ENCODE data around the gene CDK5RAP3. TPM values are rescaled to one million over a fixed set of nuclear protein-coding genes. Genes with fewer than 3 reads are reported as not detected.
A peak's percentile ranks its signal among the peaks of the same experiment; 100 is the strongest.

Gene CDK5RAP3
- total RNA-seq, 1 experiment from 2014 or later = 213 TPM

DNA sequence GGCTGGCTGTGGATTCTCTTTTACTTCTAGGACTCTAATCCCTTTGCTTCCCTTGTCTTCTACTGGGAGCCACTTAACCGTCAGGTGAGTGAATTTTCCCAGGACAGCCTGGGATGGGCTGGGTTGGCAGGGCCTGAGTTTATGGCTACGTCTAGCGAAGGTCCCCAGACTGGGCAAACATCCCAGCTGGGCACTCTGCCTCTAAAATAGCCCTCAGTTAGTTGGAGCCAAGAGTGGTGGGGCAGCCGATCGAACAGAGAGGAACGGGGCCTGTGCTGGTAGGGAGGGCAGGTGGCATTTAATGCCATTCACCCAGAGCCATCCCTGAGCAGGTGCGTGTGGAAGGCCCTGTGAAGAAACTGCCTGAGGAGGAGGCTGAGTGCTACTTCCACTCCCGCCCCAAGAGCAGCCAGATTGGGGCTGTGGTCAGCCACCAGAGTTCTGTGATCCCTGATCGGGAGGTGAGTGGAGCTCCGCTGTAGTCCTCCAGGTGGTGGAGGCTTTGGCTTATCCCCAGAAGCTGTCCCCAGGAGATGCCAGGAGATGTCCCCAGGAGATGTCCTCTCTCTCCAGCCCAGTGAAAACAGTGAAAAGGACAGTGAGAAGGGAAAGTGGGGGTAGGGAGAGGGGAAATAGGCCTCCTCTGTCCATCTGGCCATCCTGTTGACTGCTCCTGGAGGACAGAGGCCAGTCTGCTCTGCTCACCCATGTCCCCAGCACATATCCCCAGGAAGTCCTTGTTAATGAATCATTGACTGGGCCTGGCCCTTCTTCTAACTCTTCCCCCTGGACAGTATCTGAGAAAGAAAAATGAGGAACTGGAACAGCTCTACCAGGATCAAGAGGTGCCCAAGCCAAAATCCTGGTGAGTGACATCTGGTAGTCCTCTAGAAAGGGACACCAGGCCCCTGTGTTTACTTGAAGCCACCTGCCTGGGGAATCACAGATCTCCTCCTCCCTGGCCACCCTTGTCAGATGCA lies 25.1 kb upstream of the CDK5RAP3 start:
- no peak for DNase-seq
- Histone ChIP-seq H2AFZ (ENCODE audit: low read length) (no peak overlapping the region), H3K4me3 (ENCODE audit: low read length) (no peak overlapping the region), H4K20me1 (ENCODE audit: insufficient read depth, low read depth, low read length) (no peaks in the 10 kb centered on the region), H3K27ac (ENCODE audit: low read length) (no peak overlapping the region), H3K4me2 (ENCODE audit: low read depth, low read length, poor library complexity, severe bottlenecking) (no peak overlapping the region), H3K9me2 (replicated peaks; ENCODE audit: insufficient read depth, low read length) (no peaks in the 10 kb centered on the region), H3K79me2 (ENCODE audit: low read length) (peaks cover 8% of the 10 kb centered on the region), H3K9me3 (ENCODE audit: low read length) (no peaks in the 10 kb centered on the region), H3K36me3 (ENCODE audit: insufficient read depth, low read length) (no peaks in the 10 kb centered on the region; the same call in 1 of the 2 replicates), H3K4me1 (ENCODE audit: low read length) (peaks cover 54% of the 10 kb centered on the region), H3K9ac (ENCODE audit: low read length) (no peak overlapping the region), H3K27me3 (ENCODE audit: low read length) (no peaks in the 10 kb centered on the region)

DNA sequence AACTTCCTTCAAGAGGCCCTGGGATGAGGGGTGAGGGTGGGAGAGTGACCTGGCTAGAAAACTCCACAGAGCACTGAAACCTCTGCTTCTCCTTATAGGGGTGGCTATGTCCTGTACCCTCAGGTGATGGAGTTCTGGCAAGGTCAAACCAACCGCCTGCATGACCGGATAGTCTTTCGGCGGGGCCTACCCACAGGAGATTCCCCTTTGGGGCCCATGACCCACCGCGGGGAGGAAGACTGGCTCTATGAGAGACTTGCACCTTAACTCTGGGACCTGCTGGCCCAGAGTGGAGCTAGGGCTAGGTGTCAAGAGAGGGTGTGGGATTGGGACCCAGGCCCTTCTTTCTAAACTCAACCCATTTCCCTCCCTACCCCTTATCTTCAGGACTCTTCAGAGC lies 24.4 kb upstream of the CDK5RAP3 start:
- no peaks in the 10 kb centered on the region for H3K27me3 ChIP-seq (ENCODE audit: low read length)
- no peak overlapping the region for H3K27ac ChIP-seq (ENCODE audit: low read length)

DNA sequence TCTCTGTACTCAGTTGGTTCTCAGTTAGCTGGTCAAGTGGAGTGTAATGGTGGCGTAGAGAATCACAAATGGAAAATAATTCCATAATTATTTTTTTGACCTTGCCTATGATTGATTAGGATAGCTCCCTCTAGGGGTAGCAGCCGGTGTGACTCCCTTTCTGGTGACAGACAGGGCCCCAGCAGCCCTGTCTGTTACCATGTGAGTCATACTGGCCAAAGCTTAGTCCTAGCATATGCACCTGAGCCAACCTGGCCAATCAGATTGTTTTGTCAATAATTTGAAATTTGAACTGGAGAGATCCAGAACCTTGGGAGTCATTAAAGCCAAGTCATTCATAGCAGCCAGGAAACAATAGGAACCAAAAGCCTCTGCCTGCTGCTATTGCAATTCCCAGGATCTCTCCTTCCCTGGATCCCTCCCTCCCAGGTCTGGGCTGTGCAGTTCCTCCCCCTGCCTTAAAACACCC lies 23.9 kb upstream of the CDK5RAP3 start:
- no peaks in the 10 kb centered on the region for H3K9me2 ChIP-seq (replicated peaks; ENCODE audit: insufficient read depth, low read length)
- H3K4me1 ChIP-seq (ENCODE audit: low read length) = peaks cover 62% of the 10 kb centered on the region
- no peak overlapping the region for H2AFZ ChIP-seq (ENCODE audit: low read length)
- no peak overlapping the region for H3K4me3 ChIP-seq (ENCODE audit: low read length)
- peaks cover 7% of the 10 kb centered on the region for H3K79me2 ChIP-seq (ENCODE audit: low read length)
- H3K36me3 ChIP-seq (ENCODE audit: insufficient read depth, low read length) = no peaks in the 10 kb centered on the region; the same call in 1 of the 2 replicates
- DNase-seq = peak; percentile 92
- no peaks in the 10 kb centered on the region for H3K9me3 ChIP-seq (ENCODE audit: low read length)
- H3K27me3 ChIP-seq (ENCODE audit: low read length) = no peaks in the 10 kb centered on the region
- H4K20me1 ChIP-seq (ENCODE audit: insufficient read depth, low read depth, low read length) = no peaks in the 10 kb centered on the region
- H3K9ac ChIP-seq (ENCODE audit: low read length) = no peak overlapping the region
- H3K4me2 ChIP-seq (ENCODE audit: low read depth, low read length, poor library complexity, severe bottlenecking) = no peak overlapping the region
- H3K27ac ChIP-seq (ENCODE audit: low read length) = no peak overlapping the region

More for the DNA sequence above, 24.4 kb upstream of the CDK5RAP3 start:
- H3K4me1 ChIP-seq (ENCODE audit: low read length) = peaks cover 58% of the 10 kb centered on the region
- H3K9me2 ChIP-seq (replicated peaks; ENCODE audit: insufficient read depth, low read length) = no peaks in the 10 kb centered on the region
- H3K36me3 ChIP-seq (ENCODE audit: insufficient read depth, low read length) = no peaks in the 10 kb centered on the region; the same call in 1 of the 2 replicates
- H3K79me2 ChIP-seq (ENCODE audit: low read length) = peaks cover 8% of the 10 kb centered on the region
- H3K9ac ChIP-seq (ENCODE audit: low read length) = no peak overlapping the region
- H3K4me3 ChIP-seq (ENCODE audit: low read length) = no peak overlapping the region
- no peaks in the 10 kb centered on the region for H3K9me3 ChIP-seq (ENCODE audit: low read length)
- no peak for DNase-seq
- H2AFZ ChIP-seq (ENCODE audit: low read length) = no peak overlapping the region
- H3K4me2 ChIP-seq (ENCODE audit: low read depth, low read length, poor library complexity, severe bottlenecking) = no peak overlapping the region
- H4K20me1 ChIP-seq (ENCODE audit: insufficient read depth, low read depth, low read length) = no peaks in the 10 kb centered on the region

DNA sequence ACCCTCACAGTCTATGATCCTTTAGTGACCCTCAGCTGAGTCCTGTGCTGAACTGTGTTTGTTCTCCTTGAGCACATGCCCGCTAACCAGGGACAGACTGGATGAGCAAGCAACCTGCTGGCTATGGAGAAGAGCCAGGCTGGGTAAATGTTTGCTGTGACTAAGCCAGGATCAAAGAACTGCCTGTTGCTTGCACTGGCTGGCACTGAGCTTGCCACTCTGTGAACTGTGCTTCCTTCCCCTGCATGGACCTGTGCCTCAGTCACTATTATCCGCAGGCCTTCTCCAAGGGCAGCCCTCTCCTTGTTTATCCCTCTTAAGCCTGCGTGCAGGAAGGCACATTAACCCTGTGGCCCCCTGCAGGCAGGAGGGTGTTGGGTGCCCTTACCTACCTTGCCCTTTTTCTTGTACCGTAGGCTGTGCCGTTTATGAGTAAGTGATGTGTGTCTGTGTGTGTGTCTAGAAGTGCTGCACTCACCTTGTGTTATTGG lies 22.2 kb upstream of the CDK5RAP3 start:
- Histone ChIP-seq H3K9ac (ENCODE audit: low read length) (peak overlapping the region; percentile 84), H3K4me1 (ENCODE audit: low read length) (peaks cover 58% of the 10 kb centered on the region)
- no peak for DNase-seq

DNA sequence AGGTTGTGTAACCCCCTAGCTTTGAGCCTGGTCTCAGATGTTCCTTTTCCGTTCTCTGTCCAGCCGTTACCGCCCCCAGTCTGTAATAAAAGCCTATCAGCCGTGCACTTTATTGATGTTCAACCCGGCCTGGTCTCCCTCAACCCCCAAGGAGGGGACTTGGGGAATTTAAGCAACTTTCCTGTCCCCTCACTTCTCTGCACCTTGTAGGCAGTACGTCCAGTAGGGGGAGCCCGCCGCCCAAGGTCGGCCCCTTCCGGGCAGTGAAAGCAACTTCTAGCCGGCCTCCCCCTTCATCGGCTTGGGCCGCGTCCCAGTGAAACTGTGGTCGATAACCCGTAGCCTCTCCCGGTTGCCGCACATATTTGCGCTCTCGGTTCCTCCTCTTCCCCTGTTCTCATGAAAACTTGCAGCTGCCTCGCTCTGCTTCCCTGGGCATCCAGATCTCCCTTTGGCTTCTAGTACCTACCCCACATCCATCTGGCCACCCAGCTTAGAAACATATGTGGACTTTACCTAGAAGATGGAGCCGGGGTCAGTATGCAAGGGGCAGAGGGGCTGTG lies 21.6 kb upstream of the CDK5RAP3 start:
- peak overlapping the region; percentile 84 for H3K9ac ChIP-seq (ENCODE audit: low read length)
- no peaks in the 10 kb centered on the region for H4K20me1 ChIP-seq (ENCODE audit: insufficient read depth, low read depth, low read length)

More for the DNA sequence above, 22.2 kb upstream of the CDK5RAP3 start:
- H3K27me3 ChIP-seq (ENCODE audit: low read length) = no peaks in the 10 kb centered on the region
- H3K4me3 ChIP-seq (ENCODE audit: low read length) = no peak overlapping the region; the same call in 1 of the 2 replicates
- no peak overlapping the region for H2AFZ ChIP-seq (ENCODE audit: low read length)
- H3K4me2 ChIP-seq (ENCODE audit: low read depth, low read length, poor library complexity, severe bottlenecking) = peak overlapping the region; percentile 92
- no peaks in the 10 kb centered on the region for H3K9me3 ChIP-seq (ENCODE audit: low read length)
- H3K36me3 ChIP-seq (ENCODE audit: insufficient read depth, low read length) = no peaks in the 10 kb centered on the region; the same call in 1 of the 2 replicates
- no peaks in the 10 kb centered on the region for H3K79me2 ChIP-seq (ENCODE audit: low read length)
- H3K27ac ChIP-seq (ENCODE audit: low read length) = peak overlapping the region; percentile 95
- H4K20me1 ChIP-seq (ENCODE audit: insufficient read depth, low read depth, low read length) = no peaks in the 10 kb centered on the region
- no peaks in the 10 kb centered on the region for H3K9me2 ChIP-seq (replicated peaks; ENCODE audit: insufficient read depth, low read length)

DNA sequence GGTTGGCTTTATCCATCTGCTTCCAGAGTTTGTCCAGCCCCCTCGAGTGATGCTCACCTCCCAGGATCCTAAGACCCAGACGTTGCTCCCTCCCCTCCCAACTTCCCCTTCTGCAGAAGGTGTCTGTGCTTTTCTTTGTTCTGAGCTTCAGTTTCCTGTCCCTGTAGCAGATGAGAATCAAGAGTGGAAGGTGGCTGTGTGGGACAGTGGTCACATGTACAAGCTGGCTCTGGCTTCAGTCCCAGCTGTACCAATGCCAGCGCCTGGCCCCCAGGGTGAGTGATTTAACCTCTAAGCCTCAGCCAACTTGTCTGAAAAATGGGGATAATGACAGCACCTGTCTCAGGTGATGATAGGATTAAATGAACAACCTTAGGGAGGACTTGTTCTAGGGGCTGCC lies 21.0 kb upstream of the CDK5RAP3 start:
- Histone ChIP-seq H2AFZ (ENCODE audit: low read length) (no peak overlapping the region), H3K4me1 (ENCODE audit: low read length) (peaks cover 63% of the 10 kb centered on the region), H3K79me2 (ENCODE audit: low read length) (no peaks in the 10 kb centered on the region), H3K27me3 (ENCODE audit: low read length) (no peaks in the 10 kb centered on the region), H3K36me3 (ENCODE audit: insufficient read depth, low read length) (no peaks in the 10 kb centered on the region; the same call in 1 of the 2 replicates), H3K9ac (ENCODE audit: low read length) (peak overlapping the region; percentile 84), H4K20me1 (ENCODE audit: insufficient read depth, low read depth, low read length) (no peaks in the 10 kb centered on the region), H3K4me3 (ENCODE audit: low read length) (peak overlapping the region; percentile 66), H3K9me3 (ENCODE audit: low read length) (no peaks in the 10 kb centered on the region), H3K27ac (ENCODE audit: low read length) (peak overlapping the region; percentile 95), H3K9me2 (replicated peaks; ENCODE audit: insufficient read depth, low read length) (no peaks in the 10 kb centered on the region), H3K4me2 (ENCODE audit: low read depth, low read length, poor library complexity, severe bottlenecking) (peak overlapping the region; percentile 92)
- peak; percentile 70 for DNase-seq

More for the DNA sequence above, 21.6 kb upstream of the CDK5RAP3 start:
- no peaks in the 10 kb centered on the region for H3K79me2 ChIP-seq (ENCODE audit: low read length)
- no peaks in the 10 kb centered on the region for H3K9me3 ChIP-seq (ENCODE audit: low read length)
- peaks cover 60% of the 10 kb centered on the region for H3K4me1 ChIP-seq (ENCODE audit: low read length)
- no peak overlapping the region for H2AFZ ChIP-seq (ENCODE audit: low read length)
- peak overlapping the region; percentile 95 for H3K27ac ChIP-seq (ENCODE audit: low read length)
- H3K4me3 ChIP-seq (ENCODE audit: low read length) = peak overlapping the region; percentile 66
- no peaks in the 10 kb centered on the region for H3K9me2 ChIP-seq (replicated peaks; ENCODE audit: insufficient read depth, low read length)
- no peaks in the 10 kb centered on the region; the same call in 1 of the 2 replicates for H3K36me3 ChIP-seq (ENCODE audit: insufficient read depth, low read length)
- peak; percentile 93 for DNase-seq
- no peaks in the 10 kb centered on the region for H3K27me3 ChIP-seq (ENCODE audit: low read length)
- H3K4me2 ChIP-seq (ENCODE audit: low read depth, low read length, poor library complexity, severe bottlenecking) = peak overlapping the region; percentile 92

DNA sequence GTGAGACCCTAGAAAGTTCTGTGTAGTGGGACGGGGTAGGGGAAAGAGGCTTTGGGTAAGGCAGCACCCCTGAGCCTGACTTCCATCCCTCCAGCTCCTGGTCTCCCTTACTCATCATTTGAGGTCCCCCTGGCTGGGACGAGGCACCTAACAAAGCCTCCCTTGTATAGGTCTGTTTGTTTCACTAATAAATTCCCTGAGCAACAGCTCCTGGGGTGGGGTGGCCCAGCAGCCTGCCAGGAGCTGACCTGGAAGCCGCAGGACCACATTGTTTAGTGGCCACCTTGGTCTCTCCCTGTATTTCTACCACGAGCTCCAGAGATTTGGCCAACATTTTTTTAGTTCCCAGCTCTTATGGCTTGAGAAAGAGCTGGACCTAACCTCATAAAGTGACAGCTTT lies 20.5 kb upstream of the CDK5RAP3 start:
- H3K4me3 ChIP-seq (ENCODE audit: low read length) = peak overlapping the region; percentile 66; the same call in 1 of the 2 replicates
- H3K79me2 ChIP-seq (ENCODE audit: low read length) = no peaks in the 10 kb centered on the region
- no peaks in the 10 kb centered on the region for H3K9me3 ChIP-seq (ENCODE audit: low read length)
- H3K4me1 ChIP-seq (ENCODE audit: low read length) = peaks cover 68% of the 10 kb centered on the region
- DNase-seq = no peak
- H3K4me2 ChIP-seq (ENCODE audit: low read depth, low read length, poor library complexity, severe bottlenecking) = peak overlapping the region; percentile 92
- H3K27ac ChIP-seq (ENCODE audit: low read length) = peak overlapping the region; percentile 95
- H4K20me1 ChIP-seq (ENCODE audit: insufficient read depth, low read depth, low read length) = no peaks in the 10 kb centered on the region
- no peak overlapping the region for H2AFZ ChIP-seq (ENCODE audit: low read length)
- no peaks in the 10 kb centered on the region for H3K9me2 ChIP-seq (replicated peaks; ENCODE audit: insufficient read depth, low read length)
- H3K9ac ChIP-seq (ENCODE audit: low read length) = peak overlapping the region; percentile 84
- no peaks in the 10 kb centered on the region for H3K27me3 ChIP-seq (ENCODE audit: low read length)
- H3K36me3 ChIP-seq (ENCODE audit: insufficient read depth, low read length) = no peaks in the 10 kb centered on the region; the same call in 1 of the 2 replicates

All from Karpas-422 (cell line).